H7 (cell line): ENCODE data around the gene CNBD2. TPM values are rescaled to one million over a fixed set of nuclear protein-coding genes. Genes with fewer than 3 reads are reported as not detected.
A peak's percentile ranks its signal among the peaks of the same experiment; 100 is the strongest.
"Not testable (repeated sequence)": the region's sequence is repeated elsewhere in the genome, so short reads cannot be mapped to it uniquely, and the experiment has no call there.

Experiments
- DNase-seq: peaks from one replicate; pipeline ENCODE4 v3.0.0; 2012
- H3K27me3 ChIP-seq: 2 replicates; pipeline ENCODE4 v1.6.0; 2011; ENCODE audit warnings: mild to moderate bottlenecking, low read length; ENCODE audit not compliant: control insufficient read depth, insufficient read depth
- H3K36me3 ChIP-seq: replicated peaks from 2 replicates; pipeline ENCODE4 v1.5.1; 2011; ENCODE audit warnings: low read length; ENCODE audit not compliant: control insufficient read depth, insufficient read depth
- H3K4me3 ChIP-seq: 2 replicates; pipeline ENCODE4 v1.5.1; 2011; ENCODE audit warnings: low read depth, mild to moderate bottlenecking, control low read depth, low read length, moderate library complexity; ENCODE audit not compliant: insufficient read depth
- total RNA-seq: library from RNA; depleted of rRNA; stranded (reverse); fragments of >200 nt; shearing (Covaris generic); gene quantifications from 2 replicates; pipeline ENCODE4 v1.2.3, GENCODE V29; 2014

CNBD2 gene
- total RNA-seq, 1 experiment from 2014 or later, result 6.0 TPM

- Histone ChIP-seq H3K27me3 (no peaks in the 10 kb centered on the region), H3K4me3 (no peak overlapping the region), H3K36me3 (no peaks in the 10 kb centered on the region)
- no peak for DNase-seq
Measured at GRCh38 chr20:36052117-36052513, 83.7 kb downstream of the CNBD2 start.

DNA sequence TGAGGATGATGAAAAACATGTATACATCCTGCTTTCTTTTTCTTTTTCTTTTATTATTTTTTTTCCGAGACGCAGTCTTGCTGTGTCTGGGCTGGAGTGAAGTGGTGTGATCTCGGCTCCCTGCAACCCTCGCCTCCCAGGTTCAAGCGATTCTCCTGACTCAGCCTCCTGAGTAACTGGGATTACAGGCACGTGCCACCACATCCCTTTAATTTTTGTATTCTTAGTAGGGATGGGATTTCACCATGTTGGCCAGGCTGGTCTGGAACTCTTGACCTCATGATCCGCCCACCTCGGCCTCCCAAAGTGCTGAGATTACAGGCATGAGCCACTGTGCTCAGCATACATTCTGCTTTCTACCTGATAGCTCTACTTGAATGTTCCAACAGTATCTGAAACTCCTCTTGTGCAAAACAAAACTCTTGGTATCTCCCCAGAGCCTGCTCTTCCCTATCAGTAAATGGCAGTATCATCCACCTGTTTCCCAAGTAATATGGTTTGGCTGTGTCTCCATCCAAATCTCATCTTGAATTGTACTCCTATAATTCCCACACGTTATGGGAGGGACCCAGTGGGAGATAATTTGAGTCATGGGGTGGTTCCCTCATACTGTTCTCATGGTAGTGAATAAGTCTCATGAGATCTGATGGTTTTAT lies 85.6 kb downstream of the CNBD2 start:
- not testable (repeated sequence) for DNase-seq, H3K4me3 ChIP-seq, H3K27me3 ChIP-seq, H3K36me3 ChIP-seq

- Histone ChIP-seq H3K36me3 (no peaks in the 10 kb centered on the region), H3K27me3 (no peaks in the 10 kb centered on the region), H3K4me3 (no peak overlapping the region)
- DNase-seq, result no peak
Measured at GRCh38 chr20:36055145-36055544, 86.8 kb downstream of the CNBD2 start.

GRCh38 chr20:36060676-36061075 lies 92.3 kb downstream of the CNBD2 start:
- H3K27me3 ChIP-seq, result peaks cover 16% of the 10 kb centered on the region
- no peaks in the 10 kb centered on the region for H3K36me3 ChIP-seq
- no peak overlapping the region for H3K4me3 ChIP-seq
- no peak for DNase-seq

- DNase-seq, result no peak
- Histone ChIP-seq H3K36me3 (no peaks in the 10 kb centered on the region), H3K27me3 (peaks cover 19% of the 10 kb centered on the region), H3K4me3 (no peak overlapping the region)
Measured at GRCh38 chr20:36061754-36062153, 93.4 kb downstream of the CNBD2 start.

DNA sequence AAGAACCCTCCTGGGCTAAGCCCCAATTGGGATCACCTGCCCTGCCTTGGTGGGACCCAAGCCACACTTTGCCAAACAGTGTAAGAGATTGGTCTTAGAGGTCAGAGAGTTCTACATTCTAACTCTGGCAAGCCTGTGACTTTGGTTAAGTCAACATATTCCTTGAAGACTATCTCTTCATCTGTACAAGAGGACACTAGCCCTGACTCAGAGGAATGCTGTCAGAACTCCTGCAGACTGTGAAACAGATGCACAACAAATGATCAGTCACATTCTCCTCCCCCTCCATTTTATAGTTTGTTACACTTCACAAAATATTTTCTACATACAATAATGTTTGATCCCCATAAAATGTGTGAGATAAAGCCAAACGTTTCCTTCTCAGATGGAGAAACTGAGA lies 94.4 kb downstream of the CNBD2 start:
- H3K4me3 ChIP-seq, result no peak overlapping the region
- DNase-seq, result no peak
- peaks cover 19% of the 10 kb centered on the region for H3K27me3 ChIP-seq

DNA sequence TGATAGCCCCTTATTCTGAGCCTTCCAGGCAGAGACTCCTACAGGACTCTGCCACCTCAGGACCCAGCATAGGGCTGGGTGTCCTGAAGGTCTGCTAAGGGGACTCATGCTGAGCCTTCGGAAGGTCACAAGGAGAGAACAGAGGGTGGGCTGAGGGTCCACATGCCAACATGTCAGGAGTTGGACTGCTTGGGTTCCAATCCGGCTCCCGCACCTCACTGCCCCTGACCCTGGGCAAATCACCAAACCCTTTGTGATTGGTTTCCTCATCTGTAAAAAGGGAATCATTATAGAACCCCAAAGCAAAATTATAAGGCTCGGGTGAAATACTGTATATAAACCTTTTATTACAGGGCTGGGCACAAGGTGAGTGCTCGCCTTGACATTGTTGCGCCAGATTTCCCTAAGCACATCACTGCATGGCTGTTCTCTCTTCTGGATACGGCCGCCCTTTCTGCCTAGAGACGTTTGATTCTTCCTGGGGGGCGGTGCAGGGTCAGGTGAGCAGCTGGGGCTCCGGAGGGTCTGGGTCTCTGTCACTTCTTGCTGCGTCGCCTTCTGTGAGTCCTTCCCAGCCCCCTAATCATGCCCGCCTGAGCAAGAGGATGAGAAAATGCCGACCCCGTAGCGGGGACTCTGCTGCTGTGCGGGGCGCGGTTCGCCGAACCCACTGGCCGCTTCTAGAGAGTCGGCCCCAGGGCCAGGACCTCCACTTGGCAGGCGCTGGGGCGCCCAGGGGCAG lies 95.7 kb downstream of the CNBD2 start:
- H3K4me3 ChIP-seq, result peak overlapping the region; percentile 56
- H3K27me3 ChIP-seq, result peaks cover 19% of the 10 kb centered on the region
- DNase-seq, result no peak
- H3K36me3 ChIP-seq, result no peaks in the 10 kb centered on the region

More for the DNA sequence above, 94.4 kb downstream of the CNBD2 start:
- no peaks in the 10 kb centered on the region for H3K36me3 ChIP-seq

GRCh38 chr20:36064658-36065426 lies 96.5 kb downstream of the CNBD2 start:
- Histone ChIP-seq H3K27me3 (peaks cover 19% of the 10 kb centered on the region), H3K4me3 (peak overlapping the region; percentile 56), H3K36me3 (no peaks in the 10 kb centered on the region)
- DNase-seq, result peak; percentile 99

- H3K4me3 ChIP-seq, result peak overlapping the region; percentile 56
- DNase-seq, result no peak
- no peaks in the 10 kb centered on the region for H3K36me3 ChIP-seq
- peaks cover 19% of the 10 kb centered on the region for H3K27me3 ChIP-seq
Measured at GRCh38 chr20:36065427-36065998, 97.1 kb downstream of the CNBD2 start.

GRCh38 chr20:36066777-36067176 lies 98.4 kb downstream of the CNBD2 start:
- H3K4me3 ChIP-seq, result no peak overlapping the region
- H3K27me3 ChIP-seq, result peaks cover 19% of the 10 kb centered on the region
- H3K36me3 ChIP-seq, result no peaks in the 10 kb centered on the region
- DNase-seq, result no peak

- peaks cover 19% of the 10 kb centered on the region for H3K27me3 ChIP-seq
- not testable (repeated sequence) for DNase-seq, H3K36me3 ChIP-seq, H3K4me3 ChIP-seq
Measured at GRCh38 chr20:36068526-36068925, 100.1 kb downstream of the CNBD2 start.

GRCh38 chr20:36070451-36070850 lies 102.1 kb downstream of the CNBD2 start:
- H3K27me3 ChIP-seq, result peaks cover 6% of the 10 kb centered on the region
- DNase-seq, result peak; percentile 51
- H3K4me3 ChIP-seq, result no peak overlapping the region
- no peaks in the 10 kb centered on the region for H3K36me3 ChIP-seq

DNA sequence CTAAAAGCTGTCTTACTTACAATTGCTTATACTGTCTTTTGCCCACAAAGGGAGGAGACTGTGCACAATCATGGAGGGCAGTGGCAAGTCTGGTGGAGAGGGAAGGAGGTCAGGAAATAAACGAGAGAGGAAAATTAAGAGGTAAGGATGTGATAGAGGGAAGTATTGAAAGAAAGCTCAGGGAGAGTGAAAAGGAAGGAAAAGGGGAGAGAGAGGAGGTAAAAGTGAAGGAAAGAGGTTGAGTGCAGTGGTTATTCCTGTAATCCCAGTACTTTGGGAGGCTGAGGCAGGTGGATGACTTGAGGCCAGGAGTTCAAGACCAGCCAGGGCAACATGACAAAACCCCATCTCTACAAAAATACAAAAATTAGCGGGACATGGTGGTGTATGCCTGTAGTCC lies 103.5 kb downstream of the CNBD2 start:
- Histone ChIP-seq H3K36me3 (no peaks in the 10 kb centered on the region), H3K4me3 (no peak overlapping the region), H3K27me3 (no peaks in the 10 kb centered on the region)
- no peak for DNase-seq

- H3K36me3 ChIP-seq, result no peaks in the 10 kb centered on the region
- DNase-seq, result no peak
- H3K4me3 ChIP-seq, result no peak overlapping the region
- H3K27me3 ChIP-seq, result no peaks in the 10 kb centered on the region
Measured at GRCh38 chr20:36074983-36075382, 106.6 kb downstream of the CNBD2 start.
